ENCODE measurements around the gene PLXNB2.

PLXNB2 gene

GRCh38 chr22:50296658-50297490 is 10.6 kb downstream of the PLXNB2 start:
- no peak for DNase-seq (ENCODE audit: low read depth)

- DNase-seq (ENCODE audit: low read depth), result no peak
Observed at GRCh38 chr22:50294319-50294656, 13.2 kb downstream of the PLXNB2 start.

GRCh38 chr22:50293441-50294318 is 13.8 kb downstream of the PLXNB2 start:
- DNase-seq (ENCODE audit: low read depth), result no peak

- DNase-seq (ENCODE audit: low read depth), result no peak
Observed at GRCh38 chr22:50292643-50293440, 14.6 kb downstream of the PLXNB2 start.

GRCh38 chr22:50289942-50290630 is 17.4 kb downstream of the PLXNB2 start:
- no peak for DNase-seq (ENCODE audit: low read depth)

GRCh38 chr22:50289151-50289941 is 18.1 kb downstream of the PLXNB2 start:
- no peak for DNase-seq (ENCODE audit: low read depth)

GRCh38 chr22:50287731-50288130 is 19.7 kb downstream of the PLXNB2 start:
- no peak for DNase-seq (ENCODE audit: low read depth)

GRCh38 chr22:50286701-50287318 is 20.6 kb downstream of the PLXNB2 start:
- DNase-seq (ENCODE audit: low read depth), result no peak

- no peak for DNase-seq (ENCODE audit: low read depth)
Observed at GRCh38 chr22:50286275-50286674, 21.2 kb downstream of the PLXNB2 start.

- no peak for DNase-seq (ENCODE audit: low read depth)
Observed at GRCh38 chr22:50285568-50286229, 21.7 kb downstream of the PLXNB2 start.

GRCh38 chr22:50284479-50284878 is 23.0 kb downstream of the PLXNB2 start:
- no peak for DNase-seq (ENCODE audit: low read depth)

GRCh38 chr22:50283821-50284220 is 23.6 kb downstream of the PLXNB2 start:
- no peak for DNase-seq (ENCODE audit: low read depth)

- DNase-seq (ENCODE audit: low read depth), result no peak
Observed at GRCh38 chr22:50282361-50283155, 24.9 kb downstream of the PLXNB2 start.

- DNase-seq (ENCODE audit: low read depth), result no peak
Observed at GRCh38 chr22:50281957-50282356, 25.5 kb downstream of the PLXNB2 start.

GRCh38 chr22:50281384-50281760 is 26.1 kb downstream of the PLXNB2 start:
- DNase-seq (ENCODE audit: low read depth), result no peak

- DNase-seq (ENCODE audit: low read depth), result no peak
Observed at GRCh38 chr22:50280708-50281383, 26.6 kb downstream of the PLXNB2 start.

GRCh38 chr22:50280022-50280707 is 27.3 kb downstream of the PLXNB2 start:
- no peak for DNase-seq (ENCODE audit: low read depth)
